CD14-positive monocyte (primary cell): Measurements from ENCODE around the gene DRAXIN. TPM values are rescaled to one million over a fixed set of nuclear protein-coding genes. Genes with fewer than 3 reads are reported as not detected.

ENCODE experiments used
- DNase-seq, 3 donors: peaks; one replicate each; pipeline ENCODE4 v3.0.0-alpha.2; 2011 to 2022
- H2AFZ ChIP-seq: 2 replicates; pipeline ENCODE4 v1.6.0; 2012; ENCODE audit warnings: mild to moderate bottlenecking, low read depth, low read length, inconsistent platforms; ENCODE audit not compliant: insufficient read depth, poor library complexity, severe bottlenecking
- H3K27ac ChIP-seq, 2 donors: 1 replicate in 1 of 2; 2 replicates in 1 of 2; pipeline ENCODE4 v1.5.1; 2012 to 2013; ENCODE audit warnings: low read length in 2 of 2, control low read depth in 1 of 2, inconsistent platforms in 1 of 2, low read depth in 1 of 2, mild to moderate bottlenecking in 1 of 2
- H3K27me3 ChIP-seq, 2 donors: one replicate each; pipeline versions ENCODE4 v1.6.0 to v1.6.1; 2011 to 2013; ENCODE audit warnings: low read length in 2 of 2; ENCODE audit not compliant: control insufficient read depth in 2 of 2, insufficient read depth in 2 of 2
- H3K36me3 ChIP-seq, 2 donors: replicated peaks in 1 of 2; 1 replicate in 1 of 2; 2 replicates in 1 of 2; pipeline versions ENCODE4 v1.5.1 to v1.6.1; 2012 to 2013; ENCODE audit warnings: low read length in 2 of 2, control low read depth in 1 of 2, inconsistent platforms in 1 of 2, mild to moderate bottlenecking in 1 of 2; ENCODE audit not compliant: insufficient read depth in 2 of 2, control insufficient read depth in 1 of 2
- H3K4me1 ChIP-seq, 2 donors: 1 replicate in 1 of 2; 2 replicates in 1 of 2; pipeline versions ENCODE4 v1.5.1 to v1.6.1; 2012 to 2013; ENCODE audit warnings: low read length in 2 of 2, control low read depth in 1 of 2, inconsistent platforms in 1 of 2, mild to moderate bottlenecking in 1 of 2, moderate library complexity in 1 of 2; ENCODE audit not compliant: insufficient read depth in 2 of 2, control insufficient read depth in 1 of 2
- H3K4me2 ChIP-seq: replicated peaks from 2 replicates; pipeline ENCODE3; 2012; ENCODE audit warnings: low read length, moderate library complexity, mild to moderate bottlenecking; ENCODE audit not compliant: poor library complexity, severe bottlenecking; ENCODE audit errors: extremely low read depth
- H3K4me3 ChIP-seq, 3 experiments: fragments of 200-600 bp in 1 of 3; sonication (generic) in 1 of 3; replicated peaks in 1 of 3; 1 replicate in 2 of 3; 2 replicates in 1 of 3; pipeline ENCODE4 v1.5.1; 2011 to 2013; ENCODE audit warnings: low read length in 3 of 3, mild to moderate bottlenecking in 3 of 3, control low read depth in 2 of 3, low read depth in 2 of 3, inconsistent platforms in 1 of 3, moderate library complexity in 1 of 3
- H3K79me2 ChIP-seq: 2 replicates; pipeline ENCODE4 v1.6.0; 2012; ENCODE audit warnings: mild to moderate bottlenecking, control low read depth, inconsistent platforms, low read length, moderate library complexity; ENCODE audit not compliant: insufficient read depth
- H3K9ac ChIP-seq: 2 replicates; pipeline ENCODE4 v1.6.0; 2017; ENCODE audit warnings: low read length, mild to moderate bottlenecking; ENCODE audit not compliant: insufficient read depth, poor library complexity, severe bottlenecking
- H3K9me3 ChIP-seq, 2 donors: replicated peaks in 1 of 2; 1 replicate in 1 of 2; 2 replicates in 1 of 2; pipeline versions ENCODE4 v1.5.1 to v1.6.1; 2012 to 2013; ENCODE audit warnings: low read length in 2 of 2, control low read depth in 1 of 2; ENCODE audit not compliant: control insufficient read depth in 1 of 2, insufficient read depth in 1 of 2
- H4K20me1 ChIP-seq: 2 replicates; pipeline ENCODE4 v1.6.0; 2012; ENCODE audit warnings: mild to moderate bottlenecking, low read length, control low read depth, moderate library complexity; ENCODE audit not compliant: insufficient read depth
- H3K27ac Mint-ChIP-seq, 7 donors: one replicate each; pipeline ENCODE4 v1.8.0; 2020; ENCODE audit warnings: mild to moderate bottlenecking in 7 of 7, mixed read lengths in 7 of 7, moderate library complexity in 6 of 7, inconsistent platforms in 2 of 7
- H3K27me3 Mint-ChIP-seq, 3 donors: one replicate each; pipeline ENCODE4 v1.8.0; 2021 to 2022; ENCODE audit warnings: low read depth in 3 of 3, mild to moderate bottlenecking in 3 of 3, mixed read lengths in 3 of 3, moderate library complexity in 3 of 3, inconsistent platforms in 1 of 3
- H3K36me3 Mint-ChIP-seq, 2 donors: one replicate each; pipeline ENCODE4 v1.8.0; 2020; ENCODE audit warnings: mixed read lengths in 2 of 2, inconsistent platforms in 1 of 2, mild to moderate bottlenecking in 1 of 2
- H3K4me1 Mint-ChIP-seq: one replicate; pipeline ENCODE4 v1.8.0; 2020; ENCODE audit warnings: mild to moderate bottlenecking, mixed read lengths
- H3K4me3 Mint-ChIP-seq, 2 donors: one replicate each; pipeline ENCODE4 v1.8.0; 2020; ENCODE audit warnings: mild to moderate bottlenecking in 2 of 2, mixed read lengths in 2 of 2, moderate library complexity in 1 of 2
- H3K9me3 Mint-ChIP-seq, 7 donors: one replicate each; pipeline ENCODE4 v1.8.0; 2020 to 2022; ENCODE audit warnings: mixed read lengths in 7 of 7, mild to moderate bottlenecking in 6 of 7, moderate library complexity in 6 of 7, inconsistent platforms in 2 of 7
- CTCF ChIP-seq: fragments of 200-600 bp; IDR thresholded peaks from one replicate; pipeline ENCODE4 v1.8.0; 2022; ENCODE audit warnings: antibody characterized with exemption, mild to moderate bottlenecking
- WGBS: methylation state at CpG from one replicate; pipeline ENCODE4 v1.1.5; 2013; ENCODE audit warnings: missing lambda C conversion rate; ENCODE audit not compliant: insufficient coverage; 5-methylcytosine and 5-hydroxymethylcytosine counted together
- intact Hi-C, 2 donors: fragments of 100-400 bp; cut with micrococcal nuclease; formaldehyde crosslinking; loops; one replicate each; pipeline versions ENCODE4 v1.15.0 to v1.15.1; 2023
- polyA plus RNA-seq, 3 donors: library from polyadenylated mRNA; depleted of rRNA in 1 of 3; unstranded in 2 of 3; stranded (reverse) in 1 of 3; fragments of 300-500 nt in 2 of 3; fragments of >200 nt in 1 of 3; fragmentation: Illumina TruSeq in 2 of 3; gene quantifications; 1 replicate in 2 of 3; 2 replicates in 1 of 3; pipeline ENCODE4 v1.2.3, GENCODE V29; 2012 to 2021

Gene DRAXIN
- polyA plus RNA-seq, 3 donors = 0.14 to 0.27 (median 0.18) TPM

GRCh38 chr1:11675325-11675724 lies 16.2 kb upstream of the DRAXIN start:
- Histone ChIP-seq H4K20me1 (peaks cover 18% of the 10 kb centered on the region), H3K36me3 (peaks cover 31 to 60% of the 10 kb centered on the region in 2 donors), H3K27ac (no peak overlapping the region), H3K27me3 (no peaks in the 10 kb centered on the region), H3K79me2 (peaks cover 3% of the 10 kb centered on the region), H2AFZ (no peak overlapping the region), H3K9ac (no peak overlapping the region), H3K4me2 (no peak overlapping the region), H3K9me3 (no peaks in the 10 kb centered on the region), H3K4me3 (no peak overlapping the region), H3K4me1 (peaks cover 18 to 28% of the 10 kb centered on the region in 2 donors)
- Mint-ChIP-seq H3K27me3 (peaks cover 0 to 2% (median 0%) of the 10 kb centered on the region in 3 donors), H3K4me1 (peaks cover 24% of the 10 kb centered on the region), H3K4me3 (no peak overlapping the region), H3K27ac (peak overlapping the region in 1 of 7 donors; percentile 16), H3K9me3 (no peaks in the 10 kb centered on the region), H3K36me3 (peaks cover 36 to 68% of the 10 kb centered on the region in 2 donors)
- intact Hi-C loops = no loop called here
- 97% methylated on average over 8 of the region's 10 CpGs for WGBS
- DNase-seq = no peak
- no peak for TF ChIP-seq CTCF

DNA sequence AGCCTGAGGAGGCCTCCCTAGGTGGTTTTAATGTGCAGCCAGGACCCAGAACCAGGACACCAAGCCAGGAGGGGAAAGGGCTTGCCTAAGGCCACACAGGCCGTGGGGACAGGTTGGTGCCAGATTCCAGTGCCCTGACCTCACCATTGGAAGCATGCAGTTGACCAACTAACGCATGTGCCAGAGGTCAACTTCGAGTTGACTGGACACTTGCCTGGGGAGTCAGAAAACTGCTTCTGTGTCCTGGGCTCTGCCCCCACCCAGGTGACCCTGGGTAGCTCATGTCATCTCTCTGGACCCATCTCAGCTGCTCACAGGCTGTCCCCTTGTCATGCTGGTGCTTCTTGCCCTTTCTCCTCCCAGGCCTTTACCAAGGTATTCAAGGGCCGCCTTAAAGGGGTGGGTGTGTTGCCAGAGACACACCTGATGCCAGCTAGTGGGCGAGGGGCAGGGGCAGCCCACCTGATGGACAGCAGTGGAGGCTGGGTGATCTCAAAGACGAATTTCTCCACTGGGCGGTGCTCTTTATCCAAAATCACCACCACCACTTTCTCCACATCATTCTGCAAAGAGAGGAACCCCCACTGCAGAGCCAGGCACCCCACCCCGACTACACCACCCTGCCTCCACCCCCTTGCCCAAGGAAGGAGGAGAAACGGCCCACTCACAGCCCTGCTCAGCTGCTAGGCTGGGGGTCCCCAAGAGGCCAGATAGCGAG lies 15.0 kb upstream of the DRAXIN start:
- H3K4me3 Mint-ChIP-seq = no peak overlapping the region
- peaks cover 16% of the 10 kb centered on the region for H3K4me1 Mint-ChIP-seq
- peaks cover 31 to 56% of the 10 kb centered on the region in 2 donors for H3K36me3 ChIP-seq
- H3K9me3 Mint-ChIP-seq = no peaks in the 10 kb centered on the region
- no peak overlapping the region for H3K4me2 ChIP-seq
- peaks cover 6% of the 10 kb centered on the region for H3K79me2 ChIP-seq
- H3K4me3 ChIP-seq = no peak overlapping the region
- no peak overlapping the region for H3K27ac ChIP-seq
- H3K4me1 ChIP-seq = peaks cover 11 to 24% of the 10 kb centered on the region in 2 donors
- TF ChIP-seq CTCF = no peak
- peaks cover 36 to 63% of the 10 kb centered on the region in 2 donors for H3K36me3 Mint-ChIP-seq
- no peak for DNase-seq
- H3K9me3 ChIP-seq = no peaks in the 10 kb centered on the region
- H3K27ac Mint-ChIP-seq = peak overlapping the region in 1 of 7 donors; percentile 18
- intact Hi-C loops = no loop called here
- no peaks in the 10 kb centered on the region for H3K27me3 ChIP-seq
- H3K9ac ChIP-seq = no peak overlapping the region
- H2AFZ ChIP-seq = no peak overlapping the region
- peaks cover 16% of the 10 kb centered on the region for H4K20me1 ChIP-seq
- WGBS = 100% methylated on average over 4 of the region's 10 CpGs
- peaks cover 0 to 2% (median under 1%) of the 10 kb centered on the region in 3 donors for H3K27me3 Mint-ChIP-seq
